NCI-H526 (cell line): Measurements from ENCODE around the gene TSPAN12.
A peak's percentile ranks its signal among the peaks of the same experiment; 100 is the strongest.
"Not testable (repeated sequence)": the region's sequence is repeated elsewhere in the genome, so short reads cannot be mapped to it uniquely, and the experiment has no call there.

Source experiments
- DNase-seq, 2 experiments: peaks; one replicate each; lab custom pipeline; 2025; lab: John Stamatoyannopoulos, UW

TSPAN12 gene

DNA sequence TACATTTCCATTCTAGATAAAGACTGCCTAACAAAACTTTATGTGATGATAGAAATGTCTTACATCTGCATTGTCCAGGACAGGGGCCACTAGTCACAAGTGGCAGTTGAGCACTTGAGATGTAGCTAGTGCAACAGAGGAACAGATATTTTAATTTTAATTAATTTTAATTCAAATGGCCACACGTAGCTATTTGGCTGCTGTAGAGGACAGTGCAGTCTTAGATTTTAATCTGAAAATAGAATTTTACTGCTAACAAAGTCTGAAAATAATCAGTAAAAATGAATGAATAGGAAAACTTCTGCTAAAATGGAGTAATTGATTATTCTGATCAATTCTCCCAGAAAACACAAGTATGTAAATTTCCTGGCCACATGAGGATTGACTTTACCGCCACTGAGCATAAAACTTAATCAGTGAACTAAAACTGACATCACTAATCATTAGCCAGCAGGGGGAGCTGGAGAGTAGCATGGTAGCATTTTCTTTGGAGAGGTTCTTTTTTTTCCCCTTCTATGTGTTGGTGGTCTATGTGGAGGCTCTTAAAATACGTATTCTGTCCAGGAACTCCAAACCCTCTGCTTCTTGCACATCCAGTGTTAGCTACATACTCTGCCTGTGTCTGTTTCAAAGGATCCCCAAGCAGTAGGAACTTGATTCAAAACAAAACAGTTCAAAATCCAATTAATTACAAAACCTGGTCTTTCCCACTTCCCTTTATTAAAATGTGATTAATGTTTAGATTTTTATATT lies 52.1 kb downstream of the TSPAN12 start:
- DNase-seq, result peak; percentile 51 to 83

DNA sequence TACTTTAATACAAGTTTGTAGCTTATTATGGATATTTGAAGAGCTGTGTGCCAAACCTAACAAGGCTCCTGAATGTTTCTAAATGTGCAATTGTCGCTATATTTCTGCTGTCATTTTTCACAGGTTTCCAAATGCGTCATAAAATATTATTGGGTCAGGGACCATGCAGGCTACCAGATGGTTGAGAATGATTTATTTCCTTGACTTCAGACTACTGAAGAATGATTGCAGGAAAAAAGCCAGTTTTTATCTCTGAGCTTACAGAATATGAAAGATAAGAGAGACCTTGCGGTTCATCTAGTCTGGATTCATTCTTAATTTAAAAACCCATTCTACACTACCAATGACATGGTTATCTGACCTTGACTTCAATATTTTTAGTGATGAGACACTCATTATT lies 55.2 kb downstream of the TSPAN12 start:
- DNase-seq, result no peak

DNA sequence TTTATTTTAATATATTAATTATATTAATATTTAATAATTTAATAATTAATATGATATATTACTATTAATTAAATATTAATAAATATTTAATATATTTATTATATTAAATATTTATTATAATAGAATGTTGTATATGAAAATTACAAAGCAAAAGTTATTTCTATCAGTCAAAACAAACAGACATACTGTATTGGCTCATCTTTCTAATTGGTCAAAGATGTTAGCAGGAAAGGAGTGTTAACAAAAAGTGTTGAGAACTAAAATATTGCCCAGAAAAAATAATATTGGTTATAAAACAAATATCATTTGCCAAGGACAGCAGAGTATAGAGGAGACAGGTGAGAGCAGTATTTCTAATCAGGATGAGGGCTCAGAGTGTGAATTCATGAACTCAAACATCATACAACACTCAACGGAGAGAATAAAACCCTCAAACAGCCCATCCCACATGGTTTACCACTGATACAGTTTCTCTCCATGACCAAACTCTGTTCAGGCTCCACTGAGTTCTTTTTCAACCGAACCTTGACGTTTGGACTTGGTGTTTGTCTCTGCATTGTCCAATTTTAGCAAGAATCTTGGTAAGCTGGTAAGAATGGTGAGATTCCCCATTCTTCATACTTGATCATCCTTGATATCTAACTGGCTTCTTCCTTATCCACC lies 58.0 kb downstream of the TSPAN12 start:
- DNase-seq, result no peak

DNA sequence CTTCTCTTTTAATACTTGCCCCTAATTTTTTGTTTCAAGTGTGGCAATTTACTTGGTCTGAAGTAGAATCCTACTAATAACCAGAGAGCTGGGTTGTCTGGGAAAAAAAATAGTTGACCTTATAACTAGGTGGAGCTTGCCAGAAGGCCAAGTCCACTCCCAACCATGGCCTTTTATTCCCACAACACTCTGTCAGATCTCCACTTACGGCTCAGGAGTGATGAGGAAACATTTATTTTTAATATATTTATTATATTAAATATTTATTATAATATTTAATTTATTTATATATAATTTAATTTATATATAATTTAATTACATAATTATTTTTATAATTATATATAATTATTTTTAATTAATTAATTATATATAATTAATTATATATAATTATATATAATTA lies 58.8 kb downstream of the TSPAN12 start:
- DNase-seq, result no peak

DNA sequence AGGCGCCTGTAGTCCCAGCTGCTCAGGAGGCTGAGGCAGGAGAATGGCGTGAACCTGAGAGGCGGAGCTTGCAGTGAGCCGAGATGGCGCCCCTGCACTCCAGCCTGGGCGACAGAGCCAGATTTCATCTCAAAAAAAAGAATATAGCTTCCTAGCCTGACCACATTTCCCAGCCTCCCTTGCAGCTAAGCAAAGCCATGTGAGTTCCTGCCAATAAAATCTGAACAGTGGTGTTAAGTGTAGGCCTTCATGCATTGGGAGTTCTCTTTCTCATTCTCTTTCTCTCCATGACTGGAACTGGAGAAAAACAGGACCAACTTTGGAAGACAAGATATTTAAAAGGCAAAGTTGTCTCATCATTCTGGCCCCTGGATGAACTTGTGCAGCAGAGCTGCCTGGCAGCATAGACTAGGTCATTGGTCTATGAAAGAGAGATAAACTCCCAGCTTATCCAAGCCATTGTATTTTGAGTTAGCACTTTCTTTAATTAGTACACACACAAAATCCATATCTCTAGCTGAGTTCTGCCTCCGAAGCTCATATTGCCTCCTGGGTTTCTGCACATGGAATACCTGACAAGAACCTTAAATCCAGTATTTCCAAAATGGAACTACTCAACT lies 60.8 kb downstream of the TSPAN12 start:
- DNase-seq, result no peak

DNA sequence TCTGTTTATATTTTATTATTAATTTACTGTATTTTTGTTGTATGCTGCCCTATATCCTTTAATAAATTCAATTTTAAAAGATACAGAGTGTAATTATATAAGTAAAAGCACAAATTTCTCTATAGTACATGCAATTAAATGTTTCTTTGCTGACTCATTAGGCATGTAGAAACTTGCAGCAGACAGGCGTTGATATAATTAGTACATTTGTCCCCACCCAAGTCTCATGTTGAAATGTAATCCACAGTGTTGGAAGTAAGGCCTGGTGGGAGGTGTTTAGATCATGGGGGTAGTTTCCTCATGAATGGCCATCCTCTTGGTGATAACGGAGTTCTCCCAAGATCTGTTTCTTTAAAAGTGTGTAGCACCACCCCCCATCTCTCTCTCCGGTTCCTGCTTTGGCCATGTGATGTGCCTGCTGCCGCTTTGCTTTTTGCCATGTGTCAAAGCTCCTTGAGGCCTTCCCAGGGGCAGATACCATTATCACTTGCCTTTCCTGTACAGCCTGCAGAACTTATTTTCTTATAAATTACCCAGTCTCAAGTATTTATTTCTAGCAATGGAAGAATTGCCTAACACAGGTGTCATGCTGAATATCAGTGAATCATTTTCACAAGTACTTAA lies 63.7 kb downstream of the TSPAN12 start:
- DNase-seq, result no peak

DNA sequence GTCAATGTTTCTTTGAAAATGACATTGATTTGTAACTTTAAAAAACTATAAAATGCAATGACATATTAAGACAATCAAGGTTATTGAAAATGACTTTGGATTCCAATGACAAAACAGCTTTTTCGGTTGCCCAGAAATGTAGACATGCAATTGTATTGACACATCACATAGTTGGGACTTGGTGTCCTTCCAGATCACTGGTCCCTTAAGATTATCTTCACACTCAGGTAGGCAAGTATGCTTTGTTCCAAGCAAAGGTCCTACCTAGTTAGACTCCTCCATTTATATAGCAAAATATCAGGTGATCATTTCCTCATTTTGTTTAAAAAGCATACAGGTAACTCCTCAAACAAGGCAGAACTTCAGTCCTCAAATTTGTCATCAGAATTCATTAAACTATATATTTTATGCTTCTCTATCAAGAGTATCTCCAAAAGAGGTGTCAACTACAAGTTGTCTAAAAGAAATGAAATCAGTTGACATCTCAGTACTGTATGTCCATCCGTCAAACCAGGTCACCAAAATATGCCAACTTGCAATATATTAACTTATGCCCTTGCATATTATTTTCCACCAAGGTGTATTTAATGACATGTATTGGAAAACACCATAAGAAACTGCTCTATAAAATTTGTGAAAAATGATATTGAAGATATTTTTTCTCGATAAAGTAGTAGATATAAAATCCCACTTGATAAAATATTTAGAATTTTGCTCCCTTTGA lies 64.6 kb downstream of the TSPAN12 start:
- no peak for DNase-seq

DNA sequence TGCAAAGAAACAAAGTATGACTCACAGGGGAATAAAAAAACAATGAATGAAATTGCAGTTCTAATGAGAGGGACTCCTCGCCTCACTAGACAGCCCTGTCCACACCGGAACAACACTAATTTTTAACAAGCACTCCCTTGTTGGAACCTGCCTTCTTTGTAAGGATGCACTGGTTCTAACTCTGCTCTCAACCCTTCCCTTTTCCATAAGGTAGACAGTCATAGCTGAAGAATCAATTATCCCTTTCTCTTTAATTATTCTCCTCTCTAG lies 65.1 kb downstream of the TSPAN12 start:
- DNase-seq, result no peak

DNA sequence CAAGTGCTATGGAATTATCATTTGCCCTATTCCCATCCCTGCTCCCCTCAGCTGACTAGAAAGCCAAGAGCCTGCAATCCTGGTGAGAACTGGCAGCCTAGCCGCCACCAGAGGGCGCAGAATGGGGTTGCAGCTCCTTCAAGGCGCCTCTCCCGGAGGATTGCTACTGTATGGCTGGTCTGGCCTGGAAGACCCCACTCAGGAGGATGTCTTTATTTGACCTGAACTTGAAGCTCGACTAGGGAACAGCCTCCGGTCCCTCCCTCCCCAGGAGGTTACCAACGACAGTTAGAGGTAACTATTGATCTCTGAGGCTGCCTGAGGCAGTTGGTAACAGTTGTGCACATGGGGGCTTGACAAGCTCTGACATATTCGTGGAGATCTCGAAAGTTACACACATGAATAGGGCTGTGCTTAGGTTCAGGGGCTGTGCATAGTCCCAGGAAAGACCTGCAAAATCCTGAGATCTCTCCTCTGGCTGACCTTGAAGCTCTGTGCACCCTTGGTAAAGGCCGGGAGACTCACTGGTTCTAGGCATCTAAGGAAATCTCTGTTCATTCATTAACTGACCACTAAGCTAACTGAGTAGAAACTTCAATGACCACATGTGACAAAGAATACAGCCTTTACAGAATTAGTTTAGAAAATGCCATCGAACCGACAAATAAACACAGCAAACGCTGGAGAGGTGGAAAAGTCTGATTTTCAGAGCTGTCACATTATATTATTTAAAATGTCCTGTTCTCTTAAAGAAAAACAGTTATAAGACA lies 65.7 kb downstream of the TSPAN12 start:
- peak; percentile 74 to 91 for DNase-seq

DNA sequence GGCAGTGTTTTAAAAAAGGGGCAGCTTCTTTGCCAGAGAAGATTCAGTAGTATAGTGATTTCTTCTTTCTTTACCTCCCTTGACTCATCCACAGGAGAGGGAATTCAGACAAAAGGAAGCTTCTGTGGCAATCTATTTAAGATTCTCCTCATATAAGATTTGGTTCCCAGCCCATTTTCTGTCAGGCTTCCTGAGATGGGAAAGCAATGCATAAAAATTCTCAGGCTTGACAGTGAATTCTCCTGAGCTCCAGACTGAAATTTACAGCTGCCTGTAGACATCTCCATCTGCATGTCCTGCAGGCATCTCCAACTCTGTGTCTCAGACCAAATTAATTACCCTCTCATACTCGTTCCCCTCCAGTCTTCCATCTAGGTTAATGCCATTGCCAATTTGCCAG lies 72.8 kb downstream of the TSPAN12 start:
- DNase-seq, result no peak

DNA sequence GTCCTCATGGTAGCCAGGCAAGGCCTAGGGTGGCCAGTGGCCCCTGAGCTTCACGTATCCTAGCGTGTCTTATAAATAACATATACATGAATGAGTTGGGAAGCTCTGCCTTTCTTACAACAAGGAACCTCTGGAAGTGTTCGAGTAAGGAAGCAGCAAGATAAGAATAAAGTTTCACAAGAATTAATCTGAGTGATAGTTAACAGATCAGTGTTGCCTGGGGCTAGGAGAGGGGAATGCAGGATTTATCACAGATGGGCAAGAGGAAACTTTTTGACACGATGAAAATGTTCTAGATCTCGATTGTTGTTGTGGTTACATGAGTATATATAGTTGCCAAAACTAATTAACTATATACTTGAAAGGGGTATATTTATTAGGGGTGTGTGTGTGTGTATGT lies 74.2 kb downstream of the TSPAN12 start:
- DNase-seq, result no peak

DNA sequence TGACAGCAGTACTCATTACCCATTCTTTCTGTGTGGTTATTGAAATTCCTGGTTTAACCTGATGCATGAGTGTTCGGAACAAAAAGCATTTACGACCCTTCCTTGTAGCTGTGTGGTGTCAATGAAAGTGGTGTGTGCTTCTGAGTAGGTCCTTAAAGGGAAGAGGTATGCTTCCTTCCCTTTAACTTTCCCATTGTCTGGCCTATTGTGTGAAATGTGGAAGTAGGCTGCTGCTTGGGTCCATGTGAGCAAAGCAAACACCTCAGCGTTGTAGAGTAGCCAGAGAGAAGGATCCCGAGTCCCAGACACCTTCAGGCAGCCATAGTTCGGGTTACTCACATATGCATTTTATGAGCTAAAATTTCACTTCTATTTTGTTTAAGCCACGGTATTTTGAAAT lies 74.7 kb downstream of the TSPAN12 start:
- no peak for DNase-seq

DNA sequence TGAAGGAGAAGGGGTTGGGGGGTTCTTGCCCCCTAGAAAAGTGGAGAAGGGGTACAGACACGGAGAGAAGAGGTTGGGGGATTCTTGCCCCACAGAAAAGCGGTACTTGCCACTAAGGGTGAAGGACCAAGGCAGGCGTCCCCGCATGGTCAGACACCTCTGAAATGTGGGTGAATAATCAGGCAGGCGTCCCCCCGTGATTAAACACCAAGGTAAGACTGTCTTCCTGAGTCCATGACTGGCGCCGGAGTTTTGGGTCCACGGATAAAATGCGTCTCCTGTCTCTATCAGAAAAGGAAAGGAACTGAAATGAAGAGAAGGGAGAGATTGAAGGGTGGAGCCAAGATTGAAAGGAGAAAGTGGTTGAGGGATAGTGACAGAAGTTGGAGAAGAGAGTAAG lies 76.0 kb downstream of the TSPAN12 start:
- DNase-seq, result not testable (repeated sequence)

DNA sequence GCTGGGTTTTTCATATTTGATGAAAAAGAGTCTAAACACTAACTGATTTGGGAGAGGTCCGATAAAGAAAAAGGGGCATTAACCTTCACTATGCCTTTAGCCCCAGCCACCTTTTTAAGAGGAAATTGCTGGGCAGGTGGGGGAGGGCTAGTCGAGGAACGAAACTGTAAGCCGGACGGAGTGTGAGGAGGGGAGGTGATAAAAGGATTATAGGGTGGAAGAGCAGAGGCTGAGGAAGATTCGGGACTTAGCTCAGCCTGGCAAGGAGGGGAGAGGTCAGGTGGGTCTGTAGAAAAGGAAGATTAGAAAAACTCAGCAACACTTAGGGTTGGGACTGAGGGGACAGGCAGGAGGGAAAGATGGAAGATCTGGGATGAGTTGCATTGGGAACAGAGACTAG lies 77.0 kb downstream of the TSPAN12 start:
- no peak for DNase-seq

DNA sequence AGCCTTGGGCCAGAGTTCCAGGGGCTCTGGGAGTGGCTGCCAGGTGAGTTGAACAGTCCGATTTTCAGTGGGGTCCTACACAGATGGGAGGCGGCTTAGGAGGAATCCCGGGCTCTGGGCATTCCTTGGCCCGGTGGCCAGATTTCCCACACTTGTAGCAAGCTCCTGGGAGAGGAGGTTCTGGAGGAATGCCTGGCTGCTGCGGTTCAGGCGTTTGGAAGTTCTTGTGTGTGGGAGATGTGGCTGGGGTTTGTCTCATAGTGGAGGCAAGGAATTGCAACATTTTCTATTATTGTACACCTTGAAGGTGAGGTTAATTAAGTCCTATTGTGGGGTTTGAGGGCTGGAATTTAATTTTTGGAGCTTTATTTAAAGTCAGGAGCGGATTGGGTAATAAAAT lies 77.5 kb downstream of the TSPAN12 start:
- DNase-seq, result not testable (repeated sequence)

DNA sequence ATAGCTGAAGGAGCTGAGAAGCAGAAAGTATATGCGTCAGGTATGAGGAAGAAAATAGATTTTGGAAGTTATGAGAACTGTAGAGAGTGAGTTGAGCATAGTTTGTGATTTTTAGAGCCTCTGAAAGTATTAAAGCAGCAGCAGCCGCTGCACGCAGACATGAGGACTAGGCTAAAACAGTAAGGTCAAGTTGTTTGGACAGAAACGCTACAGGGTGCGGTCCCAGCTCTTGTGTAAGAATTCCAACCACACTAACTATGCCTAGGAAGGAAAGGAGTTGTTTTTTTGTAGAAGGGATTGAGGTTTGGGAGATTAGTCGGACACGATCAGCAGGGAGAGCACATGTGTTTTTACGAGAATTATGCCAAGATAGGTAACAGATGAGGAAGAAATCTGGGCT lies 78.9 kb downstream of the TSPAN12 start:
- not testable (repeated sequence) for DNase-seq

DNA sequence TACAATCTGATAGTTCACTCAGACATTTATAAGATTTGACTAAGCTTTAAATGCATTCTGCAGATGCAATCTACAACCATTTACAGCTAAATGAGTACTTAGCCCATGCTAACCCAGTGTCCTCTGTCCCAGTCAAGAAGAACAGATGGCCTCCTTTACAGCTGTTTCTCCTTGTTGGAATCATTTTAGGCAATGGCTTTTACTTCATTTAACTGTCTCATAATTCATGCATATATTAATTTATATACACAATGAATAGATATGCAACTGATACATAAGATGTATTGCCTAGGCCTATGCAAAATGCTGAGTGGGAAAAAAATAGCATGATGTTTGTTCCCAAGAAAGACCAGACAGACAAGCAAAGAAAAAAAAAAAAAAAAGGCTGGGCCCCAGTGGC lies 82.2 kb downstream of the TSPAN12 start:
- DNase-seq, result no peak

DNA sequence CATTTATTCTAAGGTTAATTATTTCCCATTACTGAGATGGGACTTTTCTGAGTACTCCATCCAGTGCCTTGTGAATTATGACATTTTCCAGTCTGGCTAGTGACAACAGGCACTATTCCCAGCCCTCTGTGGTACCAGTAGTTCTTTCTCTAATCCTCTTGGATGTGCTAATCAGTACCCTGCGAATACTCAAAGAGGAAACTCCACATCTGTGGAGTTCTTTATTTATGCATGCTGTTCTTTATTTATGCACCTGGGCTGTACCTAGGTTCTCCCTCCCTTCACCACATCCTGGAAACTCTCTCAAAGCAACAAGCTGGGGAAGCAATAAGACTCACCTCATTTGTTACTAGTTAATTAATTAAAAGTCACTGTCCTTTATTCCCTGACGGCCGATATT lies 83.5 kb downstream of the TSPAN12 start:
- no peak for DNase-seq

DNA sequence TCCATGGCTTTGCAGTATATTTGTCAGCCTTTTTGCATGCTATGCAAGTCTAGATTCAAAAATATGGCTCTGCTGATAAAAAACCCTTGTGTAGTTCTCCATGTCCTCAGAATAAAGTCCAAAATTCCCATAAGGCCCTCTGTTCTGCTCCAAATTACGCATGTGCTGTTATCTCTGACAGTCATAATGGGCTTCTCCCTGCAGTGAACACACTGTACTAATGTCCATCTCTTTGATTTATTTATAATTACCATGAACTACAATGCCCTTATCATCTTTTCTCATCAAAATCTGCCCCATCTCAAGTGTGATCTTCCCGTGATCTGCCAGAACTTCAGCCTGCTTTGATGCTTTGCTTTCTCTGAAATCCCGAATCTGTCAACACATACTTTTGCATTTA lies 87.7 kb downstream of the TSPAN12 start:
- DNase-seq, result no peak

DNA sequence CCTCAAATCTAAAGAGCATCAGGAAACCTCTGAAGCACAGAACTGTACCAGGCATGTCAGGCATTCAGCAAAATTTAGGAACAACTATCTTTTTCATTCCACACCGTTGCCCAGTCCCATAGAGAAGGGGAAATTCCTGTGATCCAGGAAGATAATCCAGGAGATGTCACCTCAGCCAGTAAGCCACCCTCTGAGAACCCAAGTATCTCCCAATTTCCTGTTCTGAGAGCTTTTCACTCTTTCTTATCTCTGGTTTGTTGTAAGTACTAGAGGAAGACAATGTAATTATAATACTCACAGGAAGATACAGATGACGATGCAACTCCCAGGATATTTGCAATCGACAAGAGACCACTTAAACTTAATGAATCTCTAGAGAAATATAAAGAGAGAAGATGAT lies 97.1 kb downstream of the TSPAN12 start:
- DNase-seq, result no peak

DNA sequence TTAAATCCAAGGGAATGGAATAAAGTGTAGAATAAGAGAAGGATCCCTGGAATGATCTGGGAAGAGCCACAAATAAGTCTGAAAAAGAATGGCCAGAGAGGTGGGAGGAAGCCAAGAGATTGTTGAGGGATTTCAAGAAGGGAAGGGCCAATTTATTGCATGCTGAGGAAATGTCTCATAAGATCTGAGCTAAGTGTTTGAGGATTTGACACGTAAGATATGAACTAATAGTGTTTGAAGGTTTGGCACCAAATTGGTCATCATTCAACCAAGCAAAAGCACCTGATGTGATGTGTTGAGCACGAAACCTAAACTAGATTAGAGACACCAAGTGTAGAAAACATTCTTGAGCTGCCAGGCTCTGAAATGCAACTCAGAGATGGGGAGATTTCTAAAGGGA lies 97.9 kb downstream of the TSPAN12 start:
- DNase-seq, result no peak

DNA sequence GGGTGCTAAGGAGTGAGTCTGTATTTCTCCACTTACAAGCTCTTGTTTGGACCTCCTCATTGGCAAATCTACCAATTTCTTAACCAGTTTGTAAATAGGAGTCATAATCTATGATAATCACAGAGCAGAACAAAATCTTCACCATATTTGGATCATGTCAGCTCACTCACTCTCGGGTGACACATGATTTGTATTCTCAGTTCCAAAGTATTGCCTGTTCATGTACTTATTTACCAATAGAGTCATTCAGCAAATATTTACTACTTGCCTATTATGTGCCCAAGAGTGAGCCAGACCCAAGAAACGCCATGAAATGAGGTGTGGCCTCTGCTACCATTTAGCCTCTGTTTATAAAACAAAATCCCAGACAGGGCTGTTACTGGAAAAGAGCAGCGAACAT lies 114.8 kb downstream of the TSPAN12 start:
- DNase-seq, result no peak
